Prostate gland (tissue), 2 donors: ENCODE measurements around the gene NKAPL. TPM values are rescaled to one million over a fixed set of nuclear protein-coding genes. Genes with fewer than 3 reads are reported as not detected.
"Not testable (repeated sequence)": the region's sequence is repeated elsewhere in the genome, so short reads cannot be mapped to it uniquely, and the experiment has no call there.

ENCODE experiments used
- DNase-seq: peaks from one replicate; pipeline ENCODE4 v3.0.0-alpha.2; 2019; ENCODE audit warnings: low spot score
- H3K27ac ChIP-seq, 2 donors: fragments of 200-600 bp; sonication (generic); 2 replicates each; pipeline ENCODE4 v1.5.1; 2017 to 2019
- H3K27me3 ChIP-seq: fragments of 200-600 bp; sonication (generic); replicated peaks from 2 replicates; pipeline ENCODE4 v1.5.1; 2019; ENCODE audit not compliant: insufficient read depth
- H3K36me3 ChIP-seq, 2 donors: fragments of 200-600 bp; sonication (generic); 1 replicate in 1 of 2; 2 replicates in 1 of 2; pipeline versions ENCODE4 v1.5.1 to v1.8.1; 2017 to 2019
- H3K4me1 ChIP-seq: fragments of 200-600 bp; sonication (generic); replicated peaks from 2 replicates; pipeline ENCODE4 v1.5.1; 2019
- H3K4me3 ChIP-seq, 2 donors: fragments of 200-600 bp; sonication (generic); 2 replicates each; pipeline ENCODE4 v1.5.1; 2017 to 2019
- H3K9me3 ChIP-seq: fragments of 200-600 bp; sonication (generic); 2 replicates; pipeline ENCODE4 v1.5.1; 2017
- POLR2A ChIP-seq: fragments of 450-650 bp; IDR thresholded peaks from one replicate; pipeline ENCODE4 v1.6.1; 2016; ENCODE audit warnings: antibody characterized with exemption, mild to moderate bottlenecking
- POLR2AphosphoS5 ChIP-seq: sonication (generic); formaldehyde crosslinking; IDR thresholded peaks from one replicate; pipeline ENCODE4 v1.6.1; 2017; ENCODE audit warnings: antibody characterized with exemption
- WGBS: methylation state at CpG from one replicate; pipeline ENCODE4 v1.1.5; 2018; 5-methylcytosine and 5-hydroxymethylcytosine counted together
- intact Hi-C: fragments of 100-400 bp; cut with DNase I; formaldehyde crosslinking; loops from one replicate; pipeline ENCODE4 v1.14.2; 2022
- total RNA-seq, 2 donors: library from RNA; depleted of rRNA; stranded (reverse); fragments of >200 nt; gene quantifications; one replicate each; pipeline ENCODE4 v1.1.0, GENCODE V29; 2016
- TF ChIP-seq, protein P1 (sequence below), 4 experiments: fragments of 200-600 bp in 2 of 4; fragments of 450-650 bp in 2 of 4; sonication (generic) in 2 of 4; IDR thresholded peaks; 1 replicate in 3 of 4; 2 replicates in 1 of 4; pipeline ENCODE4 v1.5.1; 2016 to 2019; ENCODE audit warnings: antibody characterized with exemption in 4 of 4, mild to moderate bottlenecking in 2 of 4, moderate library complexity in 2 of 4

The NKAPL gene
- total RNA-seq, 2 donors from 2014 or later, result 0.14 to 3.9 TPM

GRCh38 chr6:28295326-28295725 is 36.2 kb downstream of the NKAPL start:
- no peaks in the 10 kb centered on the region for H3K9me3 ChIP-seq
- intact Hi-C loops, result no loop called here
- H3K4me1 ChIP-seq, result no peaks in the 10 kb centered on the region
- TF ChIP-seq, protein P1, sequence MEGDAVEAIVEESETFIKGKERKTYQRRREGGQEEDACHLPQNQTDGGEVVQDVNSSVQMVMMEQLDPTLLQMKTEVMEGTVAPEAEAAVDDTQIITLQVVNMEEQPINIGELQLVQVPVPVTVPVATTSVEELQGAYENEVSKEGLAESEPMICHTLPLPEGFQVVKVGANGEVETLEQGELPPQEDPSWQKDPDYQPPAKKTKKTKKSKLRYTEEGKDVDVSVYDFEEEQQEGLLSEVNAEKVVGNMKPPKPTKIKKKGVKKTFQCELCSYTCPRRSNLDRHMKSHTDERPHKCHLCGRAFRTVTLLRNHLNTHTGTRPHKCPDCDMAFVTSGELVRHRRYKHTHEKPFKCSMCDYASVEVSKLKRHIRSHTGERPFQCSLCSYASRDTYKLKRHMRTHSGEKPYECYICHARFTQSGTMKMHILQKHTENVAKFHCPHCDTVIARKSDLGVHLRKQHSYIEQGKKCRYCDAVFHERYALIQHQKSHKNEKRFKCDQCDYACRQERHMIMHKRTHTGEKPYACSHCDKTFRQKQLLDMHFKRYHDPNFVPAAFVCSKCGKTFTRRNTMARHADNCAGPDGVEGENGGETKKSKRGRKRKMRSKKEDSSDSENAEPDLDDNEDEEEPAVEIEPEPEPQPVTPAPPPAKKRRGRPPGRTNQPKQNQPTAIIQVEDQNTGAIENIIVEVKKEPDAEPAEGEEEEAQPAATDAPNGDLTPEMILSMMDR (IDR thresholded peaks at IDR 0.05), result no peak
- TF ChIP-seq POLR2A, result no peak
- TF ChIP-seq POLR2AphosphoS5, result no peak
- whole genome bisulfite sequencing, result 94% methylated on average over 5 of the region's 5 CpGs
- no peak for DNase-seq
- H3K27ac ChIP-seq, result no peak overlapping the region
- H3K27me3 ChIP-seq, result no peaks in the 10 kb centered on the region
- H3K36me3 ChIP-seq, result no peaks in the 10 kb centered on the region
- no peak overlapping the region for H3K4me3 ChIP-seq

- DNase-seq, result no peak
- no peak for TF ChIP-seq POLR2AphosphoS5
- TF ChIP-seq POLR2A, result no peak
- TF ChIP-seq, protein P1 (IDR thresholded peaks at IDR 0.05), result no peak
- Histone ChIP-seq H3K9me3 (no peaks in the 10 kb centered on the region), H3K27me3 (no peaks in the 10 kb centered on the region), H3K27ac (no peak overlapping the region), H3K4me1 (no peaks in the 10 kb centered on the region), H3K36me3 (no peaks in the 10 kb centered on the region), H3K4me3 (no peak overlapping the region)
- intact Hi-C loops, result no loop called here
- WGBS, result 80% methylated on average over 7 of the region's 7 CpGs
These were observed 37.5 kb downstream of the NKAPL start for GRCh38 chr6:28296520-28297060.

DNA sequence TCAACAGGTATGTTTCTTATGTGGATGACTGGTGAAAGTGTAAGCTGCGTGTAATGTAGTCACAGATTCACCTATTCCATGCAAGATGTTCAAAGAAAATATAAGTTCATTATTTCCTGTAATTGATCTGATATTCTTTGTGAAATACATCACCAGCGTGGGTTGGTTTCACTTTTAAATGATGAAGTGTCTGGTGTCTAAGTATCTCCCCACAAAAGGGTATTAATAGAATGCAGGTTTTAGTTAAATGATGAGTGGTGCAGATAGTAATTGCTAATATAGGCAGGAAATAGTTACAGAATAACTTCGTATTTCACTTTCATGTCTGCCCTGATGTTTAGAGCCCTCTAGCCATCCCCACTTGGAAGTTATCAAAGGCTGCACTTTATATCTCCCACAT is 44.5 kb downstream of the NKAPL start:
- no peak for TF ChIP-seq POLR2AphosphoS5
- TF ChIP-seq, protein P1 (IDR thresholded peaks at IDR 0.05), result no peak
- TF ChIP-seq POLR2A, result no peak

DNA sequence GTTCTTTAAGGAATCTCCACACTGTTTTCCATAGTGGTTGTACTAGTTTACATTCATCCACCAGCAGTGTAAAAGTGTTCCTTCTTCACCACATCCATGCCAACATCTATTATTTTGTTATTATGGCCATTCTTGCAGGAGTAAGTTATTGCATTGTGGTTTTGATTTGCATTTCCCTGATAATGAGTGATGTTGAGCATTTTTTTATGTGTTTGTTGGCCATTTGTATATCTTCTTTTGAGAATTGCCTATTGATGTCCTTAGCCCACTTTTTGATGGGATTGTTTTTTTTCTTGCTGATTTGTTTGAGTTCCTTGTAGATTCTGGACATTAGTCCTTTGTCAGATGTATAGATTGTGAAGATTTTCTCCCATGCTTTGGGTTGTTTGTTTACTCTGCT is 47.3 kb downstream of the NKAPL start:
- H3K36me3 ChIP-seq, intact Hi-C loops, H3K4me1 ChIP-seq, H3K27ac ChIP-seq, H3K27me3 ChIP-seq, DNase-seq, H3K4me3 ChIP-seq, H3K9me3 ChIP-seq: not testable (repeated sequence)

More for the DNA sequence above, 44.5 kb downstream of the NKAPL start:
- intact Hi-C loops, result no loop called here
- Histone ChIP-seq H3K9me3 (no peaks in the 10 kb centered on the region), H3K36me3 (no peaks in the 10 kb centered on the region), H3K27ac (no peak overlapping the region), H3K4me1 (no peaks in the 10 kb centered on the region), H3K27me3 (no peaks in the 10 kb centered on the region), H3K4me3 (no peak overlapping the region)
- no peak for DNase-seq
- WGBS, result 92% methylated on average over 3 of the region's 3 CpGs

Other genes with a start within 250 kb of the NKAPL start
- 1 to 10 TPM; 1.3 to 1.8 TPM for gene ZNF165, start 178.7 kb upstream of the NKAPL start, total RNA-seq
- 1 to 10 TPM; 5.3 TPM for gene ZSCAN16, start 134.7 kb upstream of the NKAPL start, total RNA-seq
- 10 to 100 TPM; 20.5 to 39.4 TPM for gene ZKSCAN8, start 117.4 kb upstream of the NKAPL start, total RNA-seq
- gene ZSCAN9, start 34.0 kb upstream of the NKAPL start, total RNA-seq, result 10 to 100 TPM; 16.7 to 17.3 TPM
- 1 to 10 TPM; 2.7 to 5.8 TPM for gene ZKSCAN4, start 7.0 kb upstream of the NKAPL start, total RNA-seq
- gene ZSCAN26, start 7.8 kb downstream of the NKAPL start, total RNA-seq, result 10 to 100 TPM; 25.0 to 30.7 TPM
- 1 to 10 TPM; 4.2 to 4.6 TPM for gene PGBD1, start 22.3 kb downstream of the NKAPL start, total RNA-seq
- 10 to 100 TPM; 13.7 to 21.7 TPM for gene ZSCAN31, start 76.9 kb downstream of the NKAPL start, total RNA-seq
- gene ZKSCAN3, start 90.7 kb downstream of the NKAPL start, total RNA-seq, result 1 to 10 TPM; 5.9 to 6.5 TPM
- 10 to 100 TPM in 1 of 2 donors, 1 to 10 TPM in 1; 5.9 to 10.2 TPM for gene ZSCAN12, start 140.4 kb downstream of the NKAPL start, total RNA-seq
- 1 to 10 TPM; 5.3 to 5.7 TPM for gene ZSCAN23, start 184.2 kb downstream of the NKAPL start, total RNA-seq